ENCODE data around the gene IKZF4.

DNA sequence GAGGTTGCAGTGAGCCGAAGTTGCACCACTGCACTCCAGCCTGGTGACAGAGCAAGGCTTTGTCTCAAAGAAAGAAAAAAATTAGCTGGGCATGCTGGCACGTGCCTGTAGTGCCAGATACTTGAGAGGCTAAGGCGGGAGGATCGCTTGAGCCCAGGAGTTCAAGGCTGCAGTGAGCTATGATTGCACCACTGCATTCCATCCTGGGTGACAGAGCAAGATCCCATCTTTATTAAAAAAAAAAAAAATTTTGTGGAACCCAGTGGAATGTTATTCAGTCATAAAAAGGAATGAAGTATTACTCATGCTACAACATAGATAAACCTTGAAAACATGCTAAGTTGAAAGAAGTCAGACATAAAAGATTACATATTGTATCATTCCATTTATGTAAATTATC is 50.8 kb downstream of the IKZF4 start:
- TF ChIP-seq, protein P1, sequence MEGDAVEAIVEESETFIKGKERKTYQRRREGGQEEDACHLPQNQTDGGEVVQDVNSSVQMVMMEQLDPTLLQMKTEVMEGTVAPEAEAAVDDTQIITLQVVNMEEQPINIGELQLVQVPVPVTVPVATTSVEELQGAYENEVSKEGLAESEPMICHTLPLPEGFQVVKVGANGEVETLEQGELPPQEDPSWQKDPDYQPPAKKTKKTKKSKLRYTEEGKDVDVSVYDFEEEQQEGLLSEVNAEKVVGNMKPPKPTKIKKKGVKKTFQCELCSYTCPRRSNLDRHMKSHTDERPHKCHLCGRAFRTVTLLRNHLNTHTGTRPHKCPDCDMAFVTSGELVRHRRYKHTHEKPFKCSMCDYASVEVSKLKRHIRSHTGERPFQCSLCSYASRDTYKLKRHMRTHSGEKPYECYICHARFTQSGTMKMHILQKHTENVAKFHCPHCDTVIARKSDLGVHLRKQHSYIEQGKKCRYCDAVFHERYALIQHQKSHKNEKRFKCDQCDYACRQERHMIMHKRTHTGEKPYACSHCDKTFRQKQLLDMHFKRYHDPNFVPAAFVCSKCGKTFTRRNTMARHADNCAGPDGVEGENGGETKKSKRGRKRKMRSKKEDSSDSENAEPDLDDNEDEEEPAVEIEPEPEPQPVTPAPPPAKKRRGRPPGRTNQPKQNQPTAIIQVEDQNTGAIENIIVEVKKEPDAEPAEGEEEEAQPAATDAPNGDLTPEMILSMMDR (conservative IDR thresholded peaks at IDR 0.05 in 1 of 2, IDR thresholded peaks at IDR 0.05 in 1 of 2; ENCODE audit: low read depth in 1 of 2, low read length in 2 of 2) = no peak
- no peak for TF ChIP-seq EZH2 (IDR thresholded peaks at IDR 0.05; ENCODE audit: low read length, missing control alignments)
